Thoracic aorta (tissue), 2 donors: ENCODE measurements around the gene ACTA1. TPM values are rescaled to one million over a fixed set of nuclear protein-coding genes. Genes with fewer than 3 reads are reported as not detected.
A peak's percentile ranks its signal among the peaks of the same experiment; 100 is the strongest.

Experiments
- ATAC-seq: fragments of 150-250 bp; one replicate; pipeline ENCODE4 v1.8.0; 2017; ENCODE audit warnings: low read depth; ENCODE audit not compliant: insufficient number of reproducible peaks, low FRiP score
- DNase-seq: peaks from one replicate; pipeline ENCODE4 v3.0.0-alpha.2; 2020; ENCODE audit warnings: low spot score
- H3K27ac ChIP-seq, 2 donors: fragments of 200-600 bp; sonication (generic); 1 replicate in 1 of 2; 2 replicates in 1 of 2; pipeline ENCODE4 v1.5.1; 2016; ENCODE audit warnings: mild to moderate bottlenecking in 2 of 2, moderate library complexity in 2 of 2
- H3K27me3 ChIP-seq: fragments of 200-600 bp; sonication (generic); replicated peaks from 2 replicates; pipeline ENCODE4 v1.6.0; 2016; ENCODE audit warnings: mild to moderate bottlenecking; ENCODE audit not compliant: insufficient read depth
- H3K36me3 ChIP-seq: fragments of 200-600 bp; sonication (generic); one replicate; pipeline ENCODE4 v1.5.1; 2016
- H3K4me1 ChIP-seq, 2 donors: fragments of 200-600 bp; sonication (generic); 1 replicate in 1 of 2; 2 replicates in 1 of 2; pipeline versions ENCODE4 v1.5.1 to v1.6.0; 2016; ENCODE audit warnings: low read depth in 2 of 2, mild to moderate bottlenecking in 1 of 2; ENCODE audit not compliant: control insufficient read depth in 1 of 2
- H3K4me3 ChIP-seq: fragments of 200-600 bp; sonication (generic); 2 replicates; pipeline ENCODE4 v1.5.1; 2016; ENCODE audit warnings: mild to moderate bottlenecking
- H3K9me3 ChIP-seq: fragments of 200-600 bp; sonication (generic); 2 replicates; pipeline ENCODE4 v1.5.1; 2016
- CTCF ChIP-seq: fragments of 200-600 bp; sonication (generic); IDR thresholded peaks from one replicate; pipeline ENCODE4 v1.5.1; 2019; ENCODE audit warnings: antibody characterized with exemption
- total RNA-seq, 2 donors: library from RNA; depleted of rRNA; stranded (reverse); fragments of >200 nt; gene quantifications; one replicate each; pipeline versions ENCODE4 v1.1.0 to v1.2.3, GENCODE V29; 2016

ACTA1 gene
- total RNA-seq, 2 donors from 2014 or later, result 0.99 to 2.3 TPM

DNA sequence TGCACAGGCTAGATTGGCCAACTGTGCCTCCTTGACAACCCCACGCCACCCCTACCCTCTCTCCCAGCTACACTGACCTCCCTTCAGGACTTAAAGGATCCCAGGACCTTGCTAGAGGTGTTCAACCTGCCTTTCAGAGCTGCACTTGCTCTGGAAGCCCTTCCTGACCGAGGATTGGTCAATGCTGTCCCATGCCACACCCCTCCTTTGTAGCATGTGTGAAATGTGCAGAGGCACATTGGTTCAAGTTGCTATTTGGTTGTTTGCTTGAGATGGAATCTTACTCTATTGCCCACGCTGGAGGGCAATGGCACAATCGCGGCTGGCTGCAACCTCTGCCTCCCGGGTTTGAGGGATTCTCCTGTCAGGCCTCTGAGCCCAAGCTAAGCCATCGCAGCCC lies 21.8 kb downstream of the ACTA1 start:
- TF ChIP-seq CTCF, result no peak
- DNase-seq, result no peak
- no peak for ATAC-seq
- H3K4me1 ChIP-seq, result peaks cover 28 to 50% of the 10 kb centered on the region in 2 donors
- H3K9me3 ChIP-seq, result no peaks in the 10 kb centered on the region
- H3K36me3 ChIP-seq, result no peaks in the 10 kb centered on the region
- no peak overlapping the region for H3K4me3 ChIP-seq
- no peaks in the 10 kb centered on the region for H3K27me3 ChIP-seq
- no peak overlapping the region for H3K27ac ChIP-seq

DNA sequence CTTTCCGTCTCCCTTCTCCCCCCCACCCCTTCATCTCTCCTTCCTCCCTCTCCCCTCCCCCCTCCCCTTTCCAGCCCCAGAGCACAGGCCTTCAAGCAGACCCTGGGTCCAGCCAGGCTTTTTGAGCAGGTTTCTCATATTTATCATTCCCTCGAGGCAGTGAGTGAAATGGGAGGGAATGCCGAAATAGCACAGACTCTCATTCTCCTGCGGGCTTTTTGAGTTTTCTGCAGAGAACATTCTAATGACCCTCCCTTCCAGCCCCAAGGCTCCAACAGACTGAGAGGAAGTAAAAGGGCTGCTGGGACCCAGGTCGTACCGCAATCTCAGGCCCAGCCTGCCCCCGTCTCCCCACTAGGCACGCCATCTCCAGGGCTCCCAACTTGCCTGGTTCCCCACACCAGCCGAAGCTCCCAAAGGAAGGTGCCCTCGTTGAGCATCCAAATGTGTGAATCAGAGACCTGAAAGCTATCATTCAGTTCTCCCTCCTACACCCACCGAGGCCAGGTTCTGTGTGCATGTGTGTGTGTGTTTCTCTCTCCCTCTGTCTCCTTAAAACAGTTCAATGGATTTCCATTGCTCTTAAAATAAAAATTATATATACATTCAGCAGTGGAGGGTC lies 22.3 kb downstream of the ACTA1 start:
- no peaks in the 10 kb centered on the region for H3K36me3 ChIP-seq
- no peak for DNase-seq
- TF ChIP-seq CTCF, result no peak
- no peak overlapping the region for H3K4me3 ChIP-seq
- H3K27ac ChIP-seq, result peak overlapping the region; percentile 13 to 41
- no peak for ATAC-seq
- H3K4me1 ChIP-seq, result peaks cover 30 to 54% of the 10 kb centered on the region in 2 donors
- H3K9me3 ChIP-seq, result no peaks in the 10 kb centered on the region
- H3K27me3 ChIP-seq, result no peaks in the 10 kb centered on the region

GRCh38 chr1:229410692-229411433 lies 23.0 kb downstream of the ACTA1 start:
- TF ChIP-seq CTCF, result peak; percentile 23
- DNase-seq (peak; percentile 56), ATAC-seq (peak; percentile 89)
- Histone ChIP-seq H3K27ac (peak overlapping the region; percentile 57 to 66), H3K27me3 (no peaks in the 10 kb centered on the region), H3K4me3 (peak overlapping the region; percentile 63), H3K9me3 (no peaks in the 10 kb centered on the region), H3K4me1 (peaks cover 30 to 54% of the 10 kb centered on the region in 2 donors), H3K36me3 (no peaks in the 10 kb centered on the region)

- peak overlapping the region; percentile 63 for H3K4me3 ChIP-seq
- peaks cover 30 to 54% of the 10 kb centered on the region in 2 donors for H3K4me1 ChIP-seq
- no peak for TF ChIP-seq CTCF
- no peaks in the 10 kb centered on the region for H3K27me3 ChIP-seq
- no peaks in the 10 kb centered on the region for H3K36me3 ChIP-seq
- DNase-seq (no peak), ATAC-seq (no peak)
- no peaks in the 10 kb centered on the region for H3K9me3 ChIP-seq
- H3K27ac ChIP-seq, result peak overlapping the region; percentile 57 to 66
Observed at GRCh38 chr1:229410370-229410691, 23.6 kb downstream of the ACTA1 start.

GRCh38 chr1:229409616-229410369 lies 24.1 kb downstream of the ACTA1 start:
- no peaks in the 10 kb centered on the region for H3K9me3 ChIP-seq
- peak overlapping the region in 1 of 2 donors; percentile 57 for H3K27ac ChIP-seq
- TF ChIP-seq CTCF, result no peak
- no peaks in the 10 kb centered on the region for H3K27me3 ChIP-seq
- H3K4me1 ChIP-seq, result peaks cover 30 to 54% of the 10 kb centered on the region in 2 donors
- ATAC-seq (no peak), DNase-seq (no peak)
- H3K36me3 ChIP-seq, result no peaks in the 10 kb centered on the region
- peak overlapping the region; percentile 63 for H3K4me3 ChIP-seq
